HG02884 (cell line): ENCODE data around the gene NDUFS7.

Experiments used
- ATAC-seq: cut with Tn5 transposase; IDR thresholded peaks from one replicate; pipeline ENCODE4 v1.9.1; 2021; ENCODE audit warnings: mild to moderate bottlenecking, moderate library complexity; ENCODE audit not compliant: unreplicated experiment

NDUFS7 gene

DNA sequence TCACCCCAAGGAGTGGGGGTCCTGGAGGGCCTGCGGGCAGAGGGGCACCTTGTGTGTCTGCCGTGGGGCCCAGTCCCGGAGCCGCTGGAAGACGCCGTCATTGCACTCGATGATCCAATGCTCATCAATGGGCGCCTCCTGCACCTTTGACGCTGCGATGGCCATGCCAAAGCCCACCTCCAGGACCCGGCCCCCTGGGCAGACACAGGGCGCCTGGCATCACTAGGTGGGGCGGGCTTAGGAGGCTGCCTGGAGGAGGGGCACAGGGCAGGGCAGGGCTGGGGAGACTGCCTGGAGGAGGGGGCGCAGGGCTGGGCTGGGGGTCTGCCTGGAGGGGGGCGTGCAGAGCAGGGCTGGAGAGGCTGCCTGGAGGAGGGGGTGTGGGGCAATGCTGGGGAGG, 16.0 kb downstream of the NDUFS7 start:
- ATAC-seq = no peak

DNA sequence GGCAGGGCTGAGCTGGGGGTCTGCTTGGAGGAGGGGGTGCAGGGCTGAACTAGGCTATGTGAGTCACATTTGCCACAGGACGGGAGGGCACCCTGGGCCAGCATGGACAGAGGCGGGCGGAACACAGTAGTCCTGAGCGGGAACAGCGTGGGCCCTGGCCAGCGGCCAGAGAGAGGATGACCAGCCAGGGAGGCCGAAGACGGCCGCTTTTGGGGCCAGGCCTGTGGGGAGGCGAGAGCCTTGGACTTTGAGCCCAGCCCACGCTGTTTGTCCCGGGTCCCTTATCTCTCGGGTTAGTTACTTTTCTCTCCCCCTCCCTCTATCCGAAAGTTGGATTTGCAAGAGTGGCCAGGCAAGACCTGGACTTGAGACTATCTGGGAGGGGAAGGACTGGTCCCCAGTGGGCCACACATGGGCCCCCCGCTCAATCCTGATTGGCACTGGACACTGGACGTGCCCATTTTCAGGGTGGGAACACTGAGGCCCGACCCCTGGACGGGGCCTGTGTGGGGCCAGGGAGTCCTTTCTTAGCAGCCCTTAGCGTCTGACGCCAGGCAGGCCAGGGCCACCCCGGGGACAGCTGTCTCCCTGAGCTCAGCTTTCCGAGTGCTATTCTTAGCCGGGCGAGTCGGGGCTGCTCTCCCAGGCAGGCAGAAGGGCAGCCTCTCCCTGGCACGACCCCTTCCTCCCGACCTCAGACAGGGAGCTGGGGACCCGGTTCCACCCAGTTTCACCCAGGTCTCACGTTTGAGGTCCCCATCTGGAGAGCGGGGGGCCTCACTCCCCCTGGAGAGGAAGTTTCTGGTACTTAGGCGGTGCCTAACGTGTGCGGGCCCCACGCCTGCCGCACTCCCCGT, 16.8 kb downstream of the NDUFS7 start:
- no peak for ATAC-seq

GRCh38 chr19:1401138-1401888, 17.6 kb downstream of the NDUFS7 start, which contains the start of gene GAMT:
Gene GAMT (minus strand): TSS chr19:1401542. CDS start chr19:1401476, 66 bp downstream.
- ATAC-seq = no peak

- ATAC-seq = no peak
Observed at GRCh38 chr19:1401889-1402217, 18.1 kb downstream of the NDUFS7 start.

GRCh38 chr19:1402411-1403070, 18.8 kb downstream of the NDUFS7 start:
- no peak for ATAC-seq

- peak; percentile 61 for ATAC-seq
Observed at GRCh38 chr19:1406774-1407527, 23.2 kb downstream of the NDUFS7 start.

GRCh38 chr19:1407528-1408299, 24.0 kb downstream of the NDUFS7 start, which contains the start of gene DAZAP1:
Gene DAZAP1 (plus strand): TSS chr19:1407586. CDS start chr19:1407774, 188 bp downstream.
- ATAC-seq = peak; percentile 22

- ATAC-seq = no peak
Observed at GRCh38 chr19:1408300-1409203, 24.8 kb downstream of the NDUFS7 start.

DNA sequence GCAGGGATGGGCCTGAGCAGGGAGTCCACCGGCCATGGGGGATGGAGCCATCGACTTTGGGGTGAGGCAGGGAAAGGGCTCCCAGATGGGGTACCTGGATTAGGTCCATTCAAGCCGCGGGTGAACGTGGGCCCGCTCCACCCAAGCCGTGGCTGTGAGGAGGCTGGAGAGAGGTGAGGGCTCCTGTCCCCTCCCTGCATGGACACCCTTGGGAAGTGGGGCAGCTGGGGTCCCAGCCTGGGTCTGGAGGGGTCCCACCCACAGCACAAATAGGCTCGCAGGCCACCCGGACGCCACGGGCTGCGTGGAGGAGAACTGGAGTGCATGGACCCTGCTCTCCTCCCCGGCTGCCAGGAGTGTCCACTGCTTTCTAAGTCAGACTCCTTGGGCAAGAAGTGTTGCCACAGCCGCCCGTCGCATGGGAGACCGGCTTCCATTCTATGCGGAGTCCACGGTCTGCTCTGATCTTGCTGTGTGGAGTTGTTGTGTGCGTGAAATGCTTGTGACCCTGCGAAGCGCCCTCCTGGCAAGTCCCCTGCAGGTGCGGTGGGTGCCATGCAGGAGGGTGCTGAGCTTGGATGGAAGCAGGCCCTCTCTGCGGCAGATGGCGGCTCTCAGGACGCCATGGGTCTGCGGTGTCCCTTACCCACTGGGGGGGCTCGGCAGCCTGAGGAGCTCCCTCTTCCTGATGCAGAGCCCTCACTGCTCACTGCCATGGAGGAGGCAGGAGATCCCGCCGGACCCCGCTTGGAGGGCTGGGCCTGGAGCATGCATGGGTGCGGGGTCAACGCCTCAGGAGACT, 25.7 kb downstream of the NDUFS7 start:
- no peak for ATAC-seq

- ATAC-seq = no peak
Observed at GRCh38 chr19:1410136-1410786, 26.6 kb downstream of the NDUFS7 start.

DNA sequence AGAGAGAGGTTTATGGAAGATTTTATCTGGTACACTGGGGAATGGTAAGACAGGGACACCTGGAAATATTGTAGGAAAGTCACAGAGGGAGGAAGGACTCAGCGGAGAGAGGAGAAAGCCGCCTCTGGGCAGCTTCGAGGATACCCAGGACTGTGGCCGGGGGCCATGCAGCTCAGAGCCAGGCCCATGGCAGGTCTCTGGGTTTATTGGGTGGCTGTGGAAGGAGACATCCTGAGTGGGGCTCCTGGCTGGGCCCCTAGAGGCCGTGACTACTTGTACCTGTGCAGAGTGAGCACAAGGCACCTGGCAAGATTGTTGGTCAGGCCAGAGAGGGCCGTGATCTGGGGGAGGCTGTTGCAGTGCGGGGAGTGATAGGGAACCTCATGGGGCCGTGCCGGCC, 27.1 kb downstream of the NDUFS7 start:
- ATAC-seq = no peak

GRCh38 chr19:1411255-1412191, 27.8 kb downstream of the NDUFS7 start:
- ATAC-seq = no peak

GRCh38 chr19:1412323-1412923, 28.7 kb downstream of the NDUFS7 start:
- no peak for ATAC-seq

- ATAC-seq = no peak
Observed at GRCh38 chr19:1412995-1413800, 29.5 kb downstream of the NDUFS7 start.
